K562 (cell line): Measurements from ENCODE around the gene TMEM114. TPM values are rescaled to one million over a fixed set of nuclear protein-coding genes. Genes with fewer than 3 reads are reported as not detected.

Source experiments
- CBFA2T2 ChIP-seq: fragments of 450-650 bp; conservative IDR thresholded peaks from 2 replicates; pipeline ENCODE4 v1.6.1; 2017; ENCODE audit warnings: mild to moderate bottlenecking
- CC2D1A ChIP-seq: fragments of 450-650 bp; IDR thresholded peaks from 2 replicates; pipeline ENCODE4 v1.6.1; 2017; ENCODE audit warnings: mild to moderate bottlenecking
- FOS ChIP-seq: IDR thresholded peaks from 3 replicates; pipeline ENCODE4 v1.6.1; 2011; ENCODE audit not compliant: insufficient read length; ENCODE audit errors: extremely low read depth
- ZNF778 ChIP-seq: fragments of 450-650 bp; formaldehyde crosslinking; IDR thresholded peaks from 2 replicates; pipeline ENCODE4 v1.4.0; 2020; ENCODE audit warnings: mild to moderate bottlenecking, moderate library complexity
- polyA plus RNA-seq, 8 experiments: library from polyadenylated mRNA; depleted of rRNA in 4 of 8; stranded (reverse) in 5 of 8; unstranded in 3 of 8; fragments of >200 nt; fragmentation: Nextera tagmentation in 2 of 8; fragmentation: Illumina TruSeq in 1 of 8; extraction: Ambion mirVana in 2 of 8; extraction: Trizol in 1 of 8; gene quantifications; 2 replicates each; pipeline versions ENCODE4 v1.2.1 to v1.2.3, GENCODE V29; 2011 to 2014; ENCODE audit warnings: inconsistent platforms in 1 of 8, missing spikeins in 1 of 8
- total RNA-seq, 7 experiments: library from RNA; depleted of rRNA in 6 of 7; stranded (reverse); fragments of >200 nt in 6 of 7; fragmentation: Illumina TruSeq in 2 of 7; extraction: Trizol in 2 of 7; gene quantifications; 2 replicates each; pipeline versions ENCODE4 v1.2.1 to v1.2.3, GENCODE V29; 2011 to 2021; ENCODE audit warnings: low replicate concordance in 1 of 7
- TF ChIP-seq, protein P1 (sequence below), 2 experiments: fragments of 450-650 bp; formaldehyde crosslinking in 1 of 2; IDR thresholded peaks; 2 replicates each; pipeline versions ENCODE4 v1.4.0 to v1.6.1; 2014 to 2020; ENCODE audit warnings: mild to moderate bottlenecking in 2 of 2, borderline replicate concordance in 1 of 2, low read depth in 1 of 2
- TF ChIP-seq, protein P2 (sequence below): fragments of 450-650 bp; formaldehyde crosslinking; IDR thresholded peaks from 2 replicates; pipeline ENCODE4 v1.4.0; 2020; ENCODE audit warnings: mild to moderate bottlenecking, mixed read lengths

The TMEM114 gene
- total and polyA plus RNA-seq, 9 of the 15 experiments (the other 6 are each of a cell fraction or from before 2014, with no cell fraction given) = not detected

DNA sequence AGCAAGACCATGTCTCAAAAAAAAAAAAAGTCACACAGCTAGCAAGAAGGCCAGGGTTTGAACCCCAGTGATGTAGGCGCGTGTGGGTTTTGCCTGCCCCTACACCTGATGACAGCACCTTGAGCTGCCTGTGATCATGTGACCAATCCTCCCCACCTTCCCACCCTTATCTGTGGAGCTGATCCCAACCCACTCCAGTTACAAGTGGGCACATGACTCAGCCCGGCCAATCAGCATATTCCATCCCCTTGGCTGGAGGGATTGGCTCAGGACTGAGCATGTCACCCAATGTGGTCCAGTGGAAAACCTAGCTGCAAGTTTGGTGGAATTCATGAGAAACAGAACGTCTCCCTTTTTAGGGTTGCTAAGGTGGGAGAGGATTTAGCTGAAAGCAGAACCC, 6.6 kb downstream of the TMEM114 start (continued):
- TF ChIP-seq, protein P1, sequence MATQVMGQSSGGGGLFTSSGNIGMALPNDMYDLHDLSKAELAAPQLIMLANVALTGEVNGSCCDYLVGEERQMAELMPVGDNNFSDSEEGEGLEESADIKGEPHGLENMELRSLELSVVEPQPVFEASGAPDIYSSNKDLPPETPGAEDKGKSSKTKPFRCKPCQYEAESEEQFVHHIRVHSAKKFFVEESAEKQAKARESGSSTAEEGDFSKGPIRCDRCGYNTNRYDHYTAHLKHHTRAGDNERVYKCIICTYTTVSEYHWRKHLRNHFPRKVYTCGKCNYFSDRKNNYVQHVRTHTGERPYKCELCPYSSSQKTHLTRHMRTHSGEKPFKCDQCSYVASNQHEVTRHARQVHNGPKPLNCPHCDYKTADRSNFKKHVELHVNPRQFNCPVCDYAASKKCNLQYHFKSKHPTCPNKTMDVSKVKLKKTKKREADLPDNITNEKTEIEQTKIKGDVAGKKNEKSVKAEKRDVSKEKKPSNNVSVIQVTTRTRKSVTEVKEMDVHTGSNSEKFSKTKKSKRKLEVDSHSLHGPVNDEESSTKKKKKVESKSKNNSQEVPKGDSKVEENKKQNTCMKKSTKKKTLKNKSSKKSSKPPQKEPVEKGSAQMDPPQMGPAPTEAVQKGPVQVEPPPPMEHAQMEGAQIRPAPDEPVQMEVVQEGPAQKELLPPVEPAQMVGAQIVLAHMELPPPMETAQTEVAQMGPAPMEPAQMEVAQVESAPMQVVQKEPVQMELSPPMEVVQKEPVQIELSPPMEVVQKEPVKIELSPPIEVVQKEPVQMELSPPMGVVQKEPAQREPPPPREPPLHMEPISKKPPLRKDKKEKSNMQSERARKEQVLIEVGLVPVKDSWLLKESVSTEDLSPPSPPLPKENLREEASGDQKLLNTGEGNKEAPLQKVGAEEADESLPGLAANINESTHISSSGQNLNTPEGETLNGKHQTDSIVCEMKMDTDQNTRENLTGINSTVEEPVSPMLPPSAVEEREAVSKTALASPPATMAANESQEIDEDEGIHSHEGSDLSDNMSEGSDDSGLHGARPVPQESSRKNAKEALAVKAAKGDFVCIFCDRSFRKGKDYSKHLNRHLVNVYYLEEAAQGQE (IDR thresholded peaks at IDR 0.05; ENCODE audit: borderline replicate concordance) = peak; percentile 18; the same call in 1 of the 2 replicates
- TF ChIP-seq, protein P1 (CRISPR knock-in tag; IDR thresholded peaks at IDR 0.05; ENCODE audit: low read depth) = no peak
- TF ChIP-seq CBFA2T2 (peak; percentile 34; the same call in 1 of the 2 replicates), CC2D1A (no peak), ZNF778 (no peak), FOS (peak; percentile 8)
- TF ChIP-seq, protein P2, sequence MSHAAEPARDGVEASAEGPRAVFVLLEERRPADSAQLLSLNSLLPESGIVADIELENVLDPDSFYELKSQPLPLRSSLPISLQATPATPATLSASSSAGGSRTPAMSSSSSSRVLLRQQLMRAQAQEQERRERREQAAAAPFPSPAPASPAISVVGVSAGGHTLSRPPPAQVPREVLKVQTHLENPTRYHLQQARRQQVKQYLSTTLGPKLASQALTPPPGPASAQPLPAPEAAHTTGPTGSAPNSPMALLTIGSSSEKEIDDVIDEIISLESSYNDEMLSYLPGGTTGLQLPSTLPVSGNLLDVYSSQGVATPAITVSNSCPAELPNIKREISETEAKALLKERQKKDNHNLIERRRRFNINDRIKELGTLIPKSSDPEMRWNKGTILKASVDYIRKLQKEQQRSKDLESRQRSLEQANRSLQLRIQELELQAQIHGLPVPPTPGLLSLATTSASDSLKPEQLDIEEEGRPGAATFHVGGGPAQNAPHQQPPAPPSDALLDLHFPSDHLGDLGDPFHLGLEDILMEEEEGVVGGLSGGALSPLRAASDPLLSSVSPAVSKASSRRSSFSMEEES (CRISPR knock-in tag) = peak; percentile 71
